Stimulated activated CD4-positive, alpha-beta T cell treated with anti-CD3 and anti-CD28 coated beads, Interleukin-4, amount 100 ng/mL, for 4 hours (primary cell): Measurements from ENCODE around the gene ACOT7.
"Not testable (repeated sequence)": the region's sequence is repeated elsewhere in the genome, so short reads cannot be mapped to it uniquely, and the experiment has no call there.

Source experiments
- DNase-seq, 2 experiments: peaks; one replicate each; pipeline ENCODE4 v3.0.0-alpha.2; 2020

Gene ACOT7

GRCh38 chr1:6393400-6394187 is at the start of gene ACOT7:
Gene ACOT7, minus strand, starts transcription at chr1:6393767. Its CDS starts 368 bp downstream, at chr1:6393399.
- DNase-seq: peak; percentile 87 to 95

- DNase-seq: no peak
These were observed 48.0 kb upstream of the ACOT7 start for GRCh38 chr1:6441586-6441985.

- peak; percentile 69 for DNase-seq
These were observed 46.9 kb upstream of the ACOT7 start for GRCh38 chr1:6440198-6441126.

GRCh38 chr1:6438047-6438525 is 44.5 kb upstream of the ACOT7 start:
- peak; percentile 59 to 65 for DNase-seq

GRCh38 chr1:6437012-6437700 is 43.6 kb upstream of the ACOT7 start:
- not testable (repeated sequence) for DNase-seq

GRCh38 chr1:6436277-6436676 is 42.7 kb upstream of the ACOT7 start:
- not testable (repeated sequence) for DNase-seq

GRCh38 chr1:6435547-6435946 is 42.0 kb upstream of the ACOT7 start:
- DNase-seq: no peak

- DNase-seq: no peak
These were observed 41.6 kb upstream of the ACOT7 start for GRCh38 chr1:6435129-6435528.

- no peak for DNase-seq
These were observed 40.6 kb upstream of the ACOT7 start for GRCh38 chr1:6434186-6434585.

- not testable (repeated sequence) for DNase-seq
These were observed 38.3 kb upstream of the ACOT7 start for GRCh38 chr1:6431645-6432579.

- DNase-seq: not testable (repeated sequence)
These were observed 36.3 kb upstream of the ACOT7 start for GRCh38 chr1:6429660-6430411.

- not testable (repeated sequence) for DNase-seq
These were observed 34.9 kb upstream of the ACOT7 start for GRCh38 chr1:6428453-6428852.

GRCh38 chr1:6427441-6428390 is 34.1 kb upstream of the ACOT7 start:
- DNase-seq: no peak

- DNase-seq: no peak
These were observed 33.4 kb upstream of the ACOT7 start for GRCh38 chr1:6426972-6427350.

GRCh38 chr1:6426277-6426971 is 32.9 kb upstream of the ACOT7 start:
- DNase-seq: no peak

GRCh38 chr1:6425658-6426057 is 32.1 kb upstream of the ACOT7 start:
- DNase-seq: no peak

- no peak for DNase-seq
These were observed 31.3 kb upstream of the ACOT7 start, which contains the start of gene ESPN for GRCh38 chr1:6424619-6425593. Gene ESPN, plus strand, starts transcription at chr1:6424776. Its CDS starts 180 bp downstream, at chr1:6424956.
